Hepatic stellate cell (primary cell): ENCODE measurements around the gene SPAM1.
"Not testable (repeated sequence)": the region's sequence is repeated elsewhere in the genome, so short reads cannot be mapped to it uniquely, and the experiment has no call there.

ENCODE experiments used
- DNase-seq: peaks from one replicate; pipeline ENCODE4 v3.0.0; 2011; ENCODE audit warnings: low spot score

Gene SPAM1

GRCh38 chr7:123948136-123948535 lies 23.1 kb downstream of the SPAM1 start:
- DNase-seq: no peak

DNA sequence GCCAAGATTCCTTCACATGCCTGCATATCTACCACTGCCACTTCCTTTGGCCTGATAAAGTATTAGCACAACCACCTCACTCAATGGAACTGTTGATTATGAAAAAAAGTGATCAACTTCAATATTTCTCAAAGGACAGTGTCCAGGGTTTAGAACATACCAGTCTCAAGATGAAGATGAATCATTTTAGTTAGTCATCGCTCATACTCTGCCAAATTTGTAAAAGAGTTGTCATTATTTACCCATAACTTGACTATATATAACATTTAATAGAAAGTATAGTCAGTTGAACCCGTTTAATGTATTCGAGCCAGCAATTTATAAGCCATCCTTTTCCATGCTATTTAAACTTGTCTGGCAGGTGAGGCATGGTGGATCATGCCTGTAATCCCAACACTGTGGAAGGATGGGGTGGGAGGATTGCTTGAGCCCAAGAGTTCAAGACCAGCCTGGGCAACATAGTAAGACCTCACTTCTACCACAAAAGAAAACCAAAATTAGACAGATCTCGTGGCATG lies 33.2 kb downstream of the SPAM1 start:
- DNase-seq: no peak

DNA sequence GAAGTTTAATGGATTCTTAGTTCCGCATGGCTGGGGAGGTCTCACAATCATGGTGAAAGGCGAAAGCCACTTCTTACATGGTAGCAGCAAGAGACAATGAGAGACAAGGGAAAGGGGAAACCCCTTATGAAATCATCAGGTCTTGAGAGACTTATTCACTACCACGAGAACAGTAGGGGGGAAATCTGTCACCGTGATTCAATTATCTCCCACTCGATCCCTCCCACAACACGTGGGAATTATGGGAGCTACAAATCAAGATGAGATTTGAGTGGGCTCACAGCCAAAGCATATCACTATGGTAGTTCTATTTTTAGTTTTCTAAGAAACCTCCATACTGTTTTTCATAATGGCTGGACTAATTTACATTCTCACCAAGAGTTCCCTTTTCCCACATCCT lies 36.7 kb downstream of the SPAM1 start:
- DNase-seq: no peak

DNA sequence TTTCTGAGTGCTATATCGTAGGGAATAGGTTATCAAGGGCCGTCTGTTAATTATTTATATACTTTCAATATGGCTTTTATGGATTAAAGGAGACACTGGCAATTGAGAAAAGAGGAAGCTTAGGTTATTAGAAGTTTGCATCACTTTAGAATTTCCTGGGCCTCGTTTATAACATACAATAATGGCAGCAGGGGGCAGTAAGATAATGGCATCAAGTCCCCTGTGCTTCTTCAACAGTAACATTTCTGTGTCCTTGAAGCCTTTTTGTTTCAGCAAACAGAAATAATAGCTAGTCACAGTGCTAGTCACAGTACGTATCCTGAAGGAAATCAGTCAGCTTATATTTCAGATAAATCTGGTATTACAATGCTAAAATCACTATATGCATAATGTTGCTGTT lies 41.9 kb downstream of the SPAM1 start:
- DNase-seq: no peak

GRCh38 chr7:123972045-123972444 lies 47.0 kb downstream of the SPAM1 start:
- DNase-seq: no peak

- no peak for DNase-seq
These were observed 47.8 kb downstream of the SPAM1 start for GRCh38 chr7:123972831-123973230.

DNA sequence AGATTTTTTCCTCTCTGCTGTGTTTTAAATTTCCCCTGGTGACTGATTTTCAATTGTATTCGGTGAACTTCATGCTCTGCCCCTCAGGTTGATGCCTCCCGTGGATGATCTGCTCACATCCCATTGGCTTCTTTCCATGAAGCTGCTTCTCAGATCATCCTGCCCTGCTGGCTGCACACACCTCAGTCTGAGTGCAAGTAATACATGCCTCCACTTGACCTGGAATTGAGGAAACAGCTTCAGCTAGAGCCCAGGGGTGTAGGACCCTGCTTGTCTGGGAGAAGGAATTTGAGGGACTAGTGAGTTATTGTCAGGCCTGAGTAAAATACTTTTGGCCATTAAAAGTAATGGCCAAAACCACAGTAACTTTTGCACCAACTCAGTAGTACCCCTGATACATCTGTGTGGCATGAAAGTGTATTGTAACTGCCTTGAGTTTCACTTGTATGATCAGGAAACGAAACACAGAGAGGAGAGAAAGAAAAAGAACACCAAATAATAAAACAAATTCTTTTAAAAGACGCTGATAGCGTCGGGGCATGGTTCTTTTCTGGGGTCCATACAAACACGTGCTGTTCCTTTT lies 49.4 kb downstream of the SPAM1 start:
- no peak for DNase-seq

- no peak for DNase-seq
These were observed 50.0 kb downstream of the SPAM1 start for GRCh38 chr7:123975084-123975483.

DNA sequence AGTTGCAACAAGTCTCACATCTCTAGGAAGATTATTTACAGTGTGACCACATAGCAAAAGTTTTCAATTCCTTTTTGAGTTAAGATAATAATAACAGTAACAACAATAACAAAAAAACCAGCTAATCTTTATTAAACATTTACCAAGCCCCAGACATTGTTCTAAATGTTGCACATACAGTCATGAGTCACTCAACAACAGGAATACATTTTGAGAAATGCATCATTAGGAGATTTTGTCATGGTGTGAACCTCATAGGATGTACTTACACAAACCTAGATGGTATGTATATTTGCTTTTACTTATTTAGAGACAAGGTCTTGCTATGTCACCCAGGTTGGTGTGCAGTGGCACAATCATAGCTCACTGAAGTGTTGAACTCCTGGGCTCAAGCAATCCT lies 52.0 kb downstream of the SPAM1 start:
- no peak for DNase-seq

DNA sequence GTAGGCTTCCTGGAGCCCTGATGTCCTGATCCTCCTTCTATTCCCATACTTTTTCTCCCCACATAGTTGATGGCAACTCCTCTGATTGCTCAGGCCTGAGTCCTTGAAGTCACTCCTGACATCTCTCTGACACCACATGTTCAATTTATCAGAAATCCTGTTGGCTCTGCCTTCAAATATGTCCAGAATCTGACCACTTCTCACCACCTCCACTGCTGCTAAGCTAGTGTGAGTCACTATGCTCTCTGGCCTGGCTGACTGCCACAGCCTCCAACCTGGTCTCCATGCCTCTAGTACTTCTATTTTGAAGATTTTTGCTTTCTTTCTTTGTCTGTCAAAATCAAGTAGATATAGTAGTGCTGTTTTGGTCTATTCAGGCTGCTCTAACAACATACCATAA lies 54.8 kb downstream of the SPAM1 start:
- no peak for DNase-seq

GRCh38 chr7:123987445-123987844 lies 62.4 kb downstream of the SPAM1 start:
- no peak for DNase-seq

DNA sequence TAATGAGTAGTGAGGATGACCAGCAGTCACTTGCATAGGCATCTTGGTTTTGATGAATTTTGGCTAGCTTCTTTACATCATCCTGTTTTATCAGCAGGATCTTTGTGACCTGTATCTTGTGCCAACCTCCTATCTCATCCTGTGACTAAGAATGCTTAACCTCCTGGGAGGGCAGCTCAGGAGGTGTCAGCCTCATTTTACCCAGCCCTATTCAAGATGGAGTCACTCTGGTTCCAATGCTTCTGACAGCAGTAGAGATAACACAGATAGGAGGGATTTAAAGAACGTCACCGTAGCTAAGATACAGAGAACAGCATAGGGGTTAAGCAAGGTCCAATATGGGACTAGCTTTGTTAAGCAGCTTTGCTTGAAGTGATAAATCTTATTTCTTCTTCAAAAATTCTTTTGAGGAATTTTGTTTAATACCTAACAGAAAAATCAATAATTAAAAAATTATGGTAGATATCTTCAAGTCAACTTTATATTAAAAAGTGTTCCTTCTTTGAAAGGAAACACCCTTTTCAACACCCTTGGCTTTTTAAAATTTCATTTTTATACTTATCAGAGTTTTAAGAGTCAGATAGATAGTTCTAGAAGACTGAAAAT lies 68.0 kb downstream of the SPAM1 start:
- DNase-seq: no peak

DNA sequence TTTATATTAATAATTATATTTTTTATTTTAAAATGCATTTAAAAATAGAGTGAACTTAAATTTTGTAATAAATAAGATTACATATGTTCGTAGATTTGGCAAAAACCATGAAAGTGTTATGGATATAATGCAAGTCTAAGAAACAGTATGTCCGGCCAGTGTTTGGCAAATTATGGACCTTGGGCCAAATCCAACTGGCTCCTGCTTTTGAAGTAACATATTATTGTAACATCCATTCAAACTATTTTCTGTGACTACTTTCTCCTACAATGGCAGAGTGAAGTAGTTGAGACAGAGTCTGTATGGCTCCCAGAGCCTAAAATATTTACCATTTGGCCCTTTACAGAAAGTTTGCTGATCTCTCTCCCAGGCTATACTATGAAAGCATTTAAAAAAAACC lies 69.0 kb downstream of the SPAM1 start:
- no peak for DNase-seq

GRCh38 chr7:123994449-123994848 lies 69.4 kb downstream of the SPAM1 start:
- no peak for DNase-seq

- DNase-seq: no peak
These were observed 70.7 kb downstream of the SPAM1 start for GRCh38 chr7:123995617-123996326.

DNA sequence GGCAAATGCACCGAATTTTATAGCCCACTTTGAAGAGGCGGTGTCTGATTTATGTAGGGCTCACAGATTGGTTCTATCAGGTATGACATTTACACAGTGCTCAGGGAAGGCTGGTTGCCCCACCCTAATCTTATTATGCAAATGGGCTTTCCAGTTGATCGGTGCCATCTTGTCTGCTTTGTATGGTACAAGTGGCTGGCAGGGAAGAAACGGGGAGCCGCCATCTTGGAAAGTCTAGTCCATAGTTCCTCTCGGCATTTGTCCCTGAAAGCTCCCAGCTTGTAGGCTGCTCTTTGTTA lies 71.2 kb downstream of the SPAM1 start:
- DNase-seq: no peak

- no peak for DNase-seq
These were observed 73.9 kb downstream of the SPAM1 start for GRCh38 chr7:123998921-123999320.

- no peak for DNase-seq
These were observed 74.7 kb downstream of the SPAM1 start for GRCh38 chr7:123999703-124000102.

DNA sequence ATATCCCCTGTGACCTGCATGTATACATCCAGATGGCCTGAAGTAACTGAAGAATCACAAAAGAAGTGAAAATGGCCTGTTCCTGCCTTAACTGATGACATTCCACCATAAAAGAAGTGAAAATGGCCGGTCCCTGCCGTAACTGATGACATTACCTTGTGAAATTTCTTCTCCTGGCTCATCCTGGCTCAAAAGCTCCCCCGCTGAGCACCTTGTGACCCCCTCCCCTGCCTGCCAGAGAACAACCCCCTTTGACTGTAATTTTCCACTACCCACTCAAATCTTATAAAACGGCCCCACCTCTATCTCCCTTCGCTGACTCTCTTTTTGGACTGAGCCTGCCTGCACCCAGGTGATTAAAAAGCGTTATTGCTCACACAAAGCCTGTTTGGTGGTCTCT lies 83.3 kb downstream of the SPAM1 start:
- not testable (repeated sequence) for DNase-seq

- DNase-seq: no peak
These were observed 84.3 kb downstream of the SPAM1 start for GRCh38 chr7:124009321-124009720.
